B cell (primary cell): ENCODE results near the gene DCDC1.

Experiments used
- CTCF ChIP-seq: fragments of 200-600 bp; IDR thresholded peaks from one replicate; pipeline ENCODE4 v1.8.0; 2022; ENCODE audit warnings: antibody characterized with exemption, mild to moderate bottlenecking
- EZH2 ChIP-seq: IDR thresholded peaks from 2 replicates; pipeline ENCODE4 v1.6.1; 2012; ENCODE audit warnings: borderline replicate concordance, low read depth, mild to moderate bottlenecking, moderate library complexity, low read length; ENCODE audit not compliant: insufficient read depth, poor library complexity, severe bottlenecking

DNA sequence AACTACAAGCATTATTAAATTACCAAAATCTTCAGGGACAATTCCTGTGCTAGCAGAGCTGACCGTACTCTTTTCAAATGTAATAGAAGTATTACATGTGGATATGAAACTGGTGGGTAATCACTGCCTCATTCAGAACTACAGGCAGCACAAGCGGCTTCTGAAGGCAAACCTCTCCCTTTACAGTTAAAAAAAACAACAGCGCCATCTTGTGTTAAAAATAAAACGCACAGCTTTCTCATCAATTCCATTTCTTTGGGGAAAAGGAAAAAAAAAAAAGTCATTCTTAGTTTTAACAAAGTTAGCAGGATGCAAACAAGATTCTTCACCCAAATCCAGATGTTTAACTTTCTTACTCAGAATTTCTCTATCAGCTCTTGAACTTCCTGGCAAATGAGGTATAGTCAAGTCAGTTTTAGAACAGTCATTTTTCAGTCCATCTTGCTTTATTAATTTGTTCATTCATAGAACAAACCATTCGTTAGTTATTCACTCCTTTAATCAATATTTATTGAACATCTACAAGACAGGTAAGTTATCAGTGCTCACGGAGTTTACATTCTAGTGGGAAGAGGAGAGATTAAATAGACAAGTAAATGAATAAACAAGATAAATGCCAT, 451.6 kb downstream of the DCDC1 start:
- TF ChIP-seq CTCF: peak; percentile 83
- no peak for TF ChIP-seq EZH2
